SK-N-SH treated with all-trans-retinoic acid at 6 μM for 48 hours (cell line): Measurements from ENCODE around the gene TULP1.

Source experiments
- CREB5 ChIP-seq: fragments of 250-450 bp; sonication (Bioruptor Pico); IDR thresholded peaks from 2 replicates; pipeline ENCODE4 v1.5.1; 2020; ENCODE audit warnings: low read depth, mild to moderate bottlenecking, moderate library complexity
- CSRNP3 ChIP-seq: fragments of 250-450 bp; sonication (Bioruptor Pico); IDR thresholded peaks from 2 replicates; pipeline ENCODE4 v1.5.1; 2021; ENCODE audit warnings: mild to moderate bottlenecking, moderate library complexity
- ESRRG ChIP-seq: fragments of 250-450 bp; sonication (Bioruptor Pico); IDR thresholded peaks from 2 replicates; pipeline ENCODE4 v1.6.1; 2021; ENCODE audit warnings: mild to moderate bottlenecking
- OSR1 ChIP-seq: fragments of 250-450 bp; sonication (Bioruptor Pico); IDR thresholded peaks from 2 replicates; pipeline ENCODE4 v1.8.0; 2022; ENCODE audit warnings: moderate library complexity, mild to moderate bottlenecking, inconsistent platforms
- PATZ1 ChIP-seq: fragments of 250-450 bp; sonication (Bioruptor Pico); IDR thresholded peaks from 2 replicates; pipeline ENCODE4 v1.8.0; 2020; ENCODE audit warnings: mild to moderate bottlenecking, moderate library complexity, borderline replicate concordance
- RARB ChIP-seq: fragments of 250-450 bp; sonication (Bioruptor Pico); IDR thresholded peaks from 2 replicates; pipeline ENCODE4 v1.8.0; 2021; ENCODE audit warnings: mild to moderate bottlenecking, moderate library complexity
- ZFP30 ChIP-seq: fragments of 450-650 bp; formaldehyde crosslinking; IDR thresholded peaks from 2 replicates; pipeline ENCODE4 v1.5.0; 2022; ENCODE audit warnings: mild to moderate bottlenecking, moderate library complexity

- TF ChIP-seq CREB5 (CRISPR knock-in tag) (no peak), PATZ1 (CRISPR knock-in tag) (no peak), RARB (no peak), ESRRG (CRISPR knock-in tag) (no peak), ZFP30 (CRISPR knock-in tag) (no peak), CSRNP3 (CRISPR knock-in tag) (no peak), OSR1 (CRISPR knock-in tag) (no peak)
These were observed 37.6 kb downstream of the TULP1 start for GRCh38 chr6:35474942-35475570.
